Fibroblast of peridontal ligament (primary cell): ENCODE data around the gene SMARCB1.
A peak's percentile ranks its signal among the peaks of the same experiment; 100 is the strongest.

Experiments
- DNase-seq: peaks from one replicate; pipeline ENCODE4 v3.0.0-alpha.2; 2010; ENCODE audit errors: extremely low read depth

SMARCB1 gene

DNA sequence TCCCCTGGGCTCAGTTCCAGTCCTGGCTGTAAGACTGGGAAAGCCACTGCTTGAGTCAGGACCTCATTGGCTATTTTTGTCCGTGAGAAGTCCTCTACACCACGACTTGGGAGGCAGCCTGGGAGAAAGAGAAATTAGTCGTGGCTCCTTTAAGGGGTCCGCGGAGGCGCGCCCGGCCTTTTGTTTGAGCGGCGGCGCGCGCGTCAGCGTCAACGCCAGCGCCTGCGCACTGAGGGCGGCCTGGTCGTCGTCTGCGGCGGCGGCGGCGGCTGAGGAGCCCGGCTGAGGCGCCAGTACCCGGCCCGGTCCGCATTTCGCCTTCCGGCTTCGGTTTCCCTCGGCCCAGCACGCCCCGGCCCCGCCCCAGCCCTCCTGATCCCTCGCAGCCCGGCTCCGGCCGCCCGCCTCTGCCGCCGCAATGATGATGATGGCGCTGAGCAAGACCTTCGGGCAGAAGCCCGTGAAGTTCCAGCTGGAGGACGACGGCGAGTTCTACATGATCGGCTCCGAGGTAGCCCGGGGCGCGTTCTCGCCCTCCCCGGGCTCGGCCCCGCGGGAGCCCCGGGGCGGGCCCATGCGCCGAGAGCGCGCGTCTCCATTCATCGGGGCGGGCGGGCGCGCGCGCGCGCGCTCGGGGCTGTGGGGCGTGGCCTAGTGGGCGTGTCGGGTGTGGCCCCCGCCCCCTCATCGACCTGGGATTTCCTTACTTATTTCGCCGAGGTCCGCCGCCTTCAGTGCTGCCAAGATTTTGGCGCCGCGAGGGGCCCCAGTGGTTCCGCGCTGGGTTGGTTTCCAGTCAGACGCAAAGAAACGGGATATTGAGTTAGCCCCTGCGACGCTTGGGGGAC lies at the start of gene SMARCB1:
TSS of gene SMARCB1 (plus strand) at position 215 of the 848 bp plus-strand sequence. CDS start at position 419, 204 bp downstream.
- peak; percentile 89 for DNase-seq

GRCh38 chr22:23737696-23738095 lies 49.1 kb upstream of the SMARCB1 start:
- no peak for DNase-seq

- DNase-seq = no peak
These were observed 44.1 kb upstream of the SMARCB1 start for GRCh38 chr22:23742505-23743264.

- peak; percentile 20 for DNase-seq
These were observed 43.5 kb upstream of the SMARCB1 start for GRCh38 chr22:23743303-23743705.

DNA sequence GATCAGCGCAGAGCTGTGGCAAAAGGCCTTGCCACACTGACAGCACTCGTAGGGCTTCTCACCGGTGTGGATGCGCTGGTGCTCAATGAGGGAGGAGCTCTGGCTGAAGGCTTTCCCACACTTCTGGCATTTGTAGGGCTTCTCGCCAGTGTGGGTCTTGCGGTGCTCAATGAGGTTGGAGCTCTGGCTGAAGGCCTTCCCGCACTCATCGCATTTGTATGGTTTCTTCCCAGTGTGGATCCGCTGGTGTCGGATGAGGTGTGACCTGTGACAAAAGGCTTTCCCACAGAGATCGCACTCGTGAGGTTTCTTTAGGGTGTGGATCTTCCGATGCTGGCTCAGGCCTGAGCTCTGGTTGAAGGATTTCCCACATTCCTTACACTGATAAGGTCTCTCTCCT lies 42.8 kb upstream of the SMARCB1 start:
- no peak for DNase-seq

GRCh38 chr22:23744485-23744884 lies 42.3 kb upstream of the SMARCB1 start:
- no peak for DNase-seq

GRCh38 chr22:23745791-23746190 lies 41.0 kb upstream of the SMARCB1 start:
- DNase-seq = no peak

DNA sequence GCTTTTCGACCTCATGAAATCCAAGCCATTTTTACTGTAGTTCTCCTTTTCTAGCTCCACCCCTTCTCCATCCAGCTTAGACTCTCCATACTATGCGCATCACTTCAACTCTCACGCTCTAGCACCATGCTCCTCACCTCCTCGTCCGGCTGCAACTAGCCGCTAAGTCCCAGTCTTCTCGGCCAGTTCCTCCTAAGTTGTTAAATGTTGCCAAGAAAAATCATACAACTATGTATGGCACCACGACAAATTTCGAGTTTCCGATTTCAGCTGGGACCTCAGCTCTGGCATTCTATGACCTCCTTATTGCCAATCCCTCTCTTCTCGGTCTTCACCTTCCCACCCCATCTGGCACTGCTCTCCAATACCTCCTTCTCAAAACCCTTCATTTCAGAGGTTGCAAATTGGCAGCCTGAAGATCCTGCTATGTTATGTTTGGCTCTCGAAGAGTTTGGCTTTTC lies 36.9 kb upstream of the SMARCB1 start:
- DNase-seq = peak; percentile 40

DNA sequence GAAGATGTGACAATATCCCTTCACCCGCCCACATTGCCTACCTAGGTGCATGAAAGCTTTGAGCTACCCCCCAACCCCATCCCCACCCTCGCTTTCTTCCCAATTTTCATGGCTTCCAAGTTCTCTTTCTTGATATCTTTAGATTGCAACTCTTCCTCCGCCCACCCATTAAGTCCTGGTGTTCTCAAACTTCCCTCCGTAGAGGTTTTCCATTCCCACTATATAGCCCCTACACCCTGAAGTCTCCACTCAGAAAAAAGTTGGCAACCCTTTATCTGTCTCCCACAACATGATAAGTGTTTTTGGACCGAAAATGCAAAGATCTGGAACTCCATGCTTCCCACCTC lies 36.4 kb upstream of the SMARCB1 start:
- no peak for DNase-seq

DNA sequence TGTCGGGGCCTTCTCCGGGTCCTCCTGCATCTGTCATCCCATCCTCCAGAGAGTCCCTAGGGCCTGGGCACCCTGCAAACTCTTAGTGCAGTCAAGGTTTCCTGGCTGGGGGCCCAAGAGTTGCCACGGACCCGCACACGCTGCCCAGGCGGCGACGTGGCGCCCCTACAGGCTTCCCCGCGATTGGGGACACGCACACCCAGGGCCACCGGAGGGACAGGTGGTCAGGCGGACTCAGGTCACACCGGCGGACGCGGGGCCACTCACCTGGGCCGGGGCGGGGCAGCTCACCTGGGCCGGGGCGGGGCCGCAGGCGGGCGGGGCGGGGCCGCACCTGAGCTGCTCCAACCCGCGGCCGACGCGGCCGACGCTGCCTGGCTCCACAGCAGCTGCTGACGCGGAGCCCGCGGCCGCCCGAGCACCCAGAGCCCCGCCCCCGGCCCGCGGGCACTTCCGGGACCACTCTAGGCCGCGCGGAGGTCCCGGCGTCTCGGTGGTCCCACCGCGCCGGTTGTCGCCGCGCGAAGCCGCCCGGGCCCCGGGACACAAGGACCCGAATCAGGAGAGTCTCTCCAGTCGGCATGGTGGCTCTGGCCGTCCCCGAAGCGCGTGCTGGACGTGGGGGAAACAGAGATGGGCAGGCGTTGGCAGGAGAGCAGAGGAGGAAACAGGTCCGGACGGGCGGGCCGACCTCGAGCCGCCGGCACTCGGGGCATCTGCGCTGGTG lies 35.9 kb upstream of the SMARCB1 start, which contains the start of gene ZNF70:
TSS of gene ZNF70 (minus strand) at position 399 of the 727 bp plus-strand sequence. CDS start 5,972 bp downstream, outside the sequence.
- peak; percentile 63 for DNase-seq

DNA sequence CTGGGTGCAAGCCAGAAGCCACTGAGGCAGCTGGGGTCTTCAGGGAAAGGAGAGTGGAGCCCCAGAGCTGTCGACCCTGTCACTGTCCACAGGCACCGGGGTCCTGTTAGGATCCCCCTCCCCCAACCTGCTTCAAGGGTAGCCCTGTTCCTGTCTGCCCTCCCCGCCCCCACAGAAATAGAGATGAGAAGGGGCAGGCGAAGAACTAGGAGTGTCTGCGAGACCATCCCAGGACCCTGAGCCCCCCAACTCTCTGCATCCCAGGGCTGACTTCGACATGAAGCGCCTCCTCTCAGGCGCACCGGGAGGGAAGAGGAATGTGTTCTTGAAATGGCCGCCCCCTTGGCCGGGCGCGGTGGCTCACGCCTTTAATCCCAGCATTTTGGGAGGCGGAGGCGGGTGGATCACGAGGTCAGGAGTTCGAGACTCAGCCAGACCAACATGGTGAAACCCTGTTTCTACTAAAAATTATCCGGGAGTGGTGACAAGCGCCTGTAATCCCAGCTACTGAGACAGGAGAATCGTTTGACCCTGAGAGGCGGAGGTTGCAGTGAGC lies 35.2 kb upstream of the SMARCB1 start:
- no peak for DNase-seq

- DNase-seq = no peak
These were observed 34.6 kb upstream of the SMARCB1 start for GRCh38 chr22:23752090-23752691.

- DNase-seq = no peak
These were observed 34.0 kb upstream of the SMARCB1 start for GRCh38 chr22:23752750-23753149.

- DNase-seq = no peak
These were observed 33.4 kb upstream of the SMARCB1 start for GRCh38 chr22:23753385-23753784.

- DNase-seq = no peak
These were observed 32.4 kb upstream of the SMARCB1 start, which contains the start of gene VPREB3 for GRCh38 chr22:23754220-23754919. TSS of gene VPREB3 (minus strand) at chr22:23754425. CDS start at chr22:23754363, 62 bp downstream.

GRCh38 chr22:23754980-23755636 lies 31.7 kb upstream of the SMARCB1 start:
- DNase-seq = no peak

GRCh38 chr22:23755711-23756110 lies 31.1 kb upstream of the SMARCB1 start:
- no peak for DNase-seq

GRCh38 chr22:23756891-23757290 lies 29.9 kb upstream of the SMARCB1 start:
- DNase-seq = no peak

GRCh38 chr22:23759566-23759965 lies 27.2 kb upstream of the SMARCB1 start:
- no peak for DNase-seq

DNA sequence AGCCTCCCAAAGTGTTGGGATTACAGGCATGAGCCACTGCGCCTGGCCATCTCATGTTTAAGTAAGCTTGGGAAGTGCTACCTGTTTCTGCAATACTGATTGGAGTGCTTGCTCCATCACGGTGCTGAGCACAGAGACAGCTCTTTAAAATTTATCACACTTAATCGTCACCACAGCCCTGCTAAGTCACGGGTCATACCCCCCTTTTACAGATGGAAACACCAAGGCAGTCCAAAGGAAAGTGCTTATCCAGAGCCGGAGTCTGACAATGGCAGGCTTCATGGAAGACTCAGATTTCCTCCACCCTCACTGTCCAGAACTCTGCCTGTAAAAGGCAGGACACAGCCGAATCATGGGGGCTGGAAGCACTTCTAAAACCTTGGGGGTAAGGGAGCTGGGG lies 26.7 kb upstream of the SMARCB1 start:
- no peak for DNase-seq
